ENCODE results near the gene SV2A. TPM values are rescaled to one million over a fixed set of nuclear protein-coding genes. Genes with fewer than 3 reads are reported as not detected.
A peak's percentile ranks its signal among the peaks of the same experiment; 100 is the strongest.
"Not testable (repeated sequence)": the region's sequence is repeated elsewhere in the genome, so short reads cannot be mapped to it uniquely, and the experiment has no call there.

The SV2A gene
- total RNA-seq, 3 donors from 2014 or later: 0.69 to 7.6 (median 1.7) TPM

- no peak for TF ChIP-seq CTCF (IDR thresholded peaks at IDR 0.05)
- intact Hi-C loops (cut with DNase I, micrococcal nuclease): no loop called here
- Histone ChIP-seq H3K36me3 (ENCODE audit: low read depth) (peaks cover 4% of the 10 kb centered on the region), H3K4me1 (ENCODE audit: low read depth) (peaks cover 12% of the 10 kb centered on the region), H3K4me3 (peak overlapping the region; percentile 52), H3K9me3 (no peaks in the 10 kb centered on the region)
- ATAC-seq: no peak
- peak in 1 of 3 donors; percentile 30 for DNase-seq
Observed at GRCh38 chr1:149884433-149885338, 33.0 kb downstream of the SV2A start.

- no peak for TF ChIP-seq CTCF (IDR thresholded peaks at IDR 0.05)
- intact Hi-C loops (cut with DNase I, micrococcal nuclease): no loop called here
- H3K4me3 ChIP-seq: no peak overlapping the region
- ATAC-seq (no peak), DNase-seq (no peak)
- H3K9me3 ChIP-seq: no peaks in the 10 kb centered on the region
- H3K36me3 ChIP-seq (ENCODE audit: low read depth): peaks cover 4% of the 10 kb centered on the region
- H3K4me1 ChIP-seq (ENCODE audit: low read depth): peaks cover 12% of the 10 kb centered on the region
Observed at GRCh38 chr1:149883598-149884247, 33.9 kb downstream of the SV2A start.

GRCh38 chr1:149881876-149882275, 35.8 kb downstream of the SV2A start:
- peaks cover 12% of the 10 kb centered on the region for H3K4me1 ChIP-seq (ENCODE audit: low read depth)
- intact Hi-C loops (cut with DNase I, micrococcal nuclease): no loop called here
- DNase-seq: no peak
- TF ChIP-seq CTCF (IDR thresholded peaks at IDR 0.05): no peak
- no peak overlapping the region for H3K4me3 ChIP-seq
- peaks cover 4% of the 10 kb centered on the region for H3K36me3 ChIP-seq (ENCODE audit: low read depth)
- ATAC-seq: no peak
- H3K9me3 ChIP-seq: no peaks in the 10 kb centered on the region

- ATAC-seq: peak; percentile 30
- DNase-seq: no peak
- H3K4me3 ChIP-seq: no peak overlapping the region
- H3K36me3 ChIP-seq (ENCODE audit: low read depth): no peaks in the 10 kb centered on the region
- no peaks in the 10 kb centered on the region for H3K9me3 ChIP-seq
- peaks cover 4% of the 10 kb centered on the region for H3K4me1 ChIP-seq (ENCODE audit: low read depth)
- TF ChIP-seq CTCF (IDR thresholded peaks at IDR 0.05): no peak
- intact Hi-C loops (cut with DNase I, micrococcal nuclease): no loop called here
Observed at GRCh38 chr1:149879556-149879955, 38.1 kb downstream of the SV2A start.

- Histone ChIP-seq H3K9me3 (no peaks in the 10 kb centered on the region), H3K4me1 (ENCODE audit: low read depth) (no peaks in the 10 kb centered on the region), H3K4me3 (no peak overlapping the region), H3K36me3 (ENCODE audit: low read depth) (no peaks in the 10 kb centered on the region)
- no peak for TF ChIP-seq CTCF (IDR thresholded peaks at IDR 0.05)
- no peak for ATAC-seq
- intact Hi-C loops (cut with DNase I, micrococcal nuclease): no loop called here
- no peak for DNase-seq
Observed at GRCh38 chr1:149877211-149877946, 40.3 kb downstream of the SV2A start.

- H3K9me3 ChIP-seq; H3K4me1 ChIP-seq (ENCODE audit: low read depth); ATAC-seq; H3K36me3 ChIP-seq (ENCODE audit: low read depth); H3K4me3 ChIP-seq; intact Hi-C loops (cut with DNase I, micrococcal nuclease); DNase-seq: not testable (repeated sequence)
Observed at GRCh38 chr1:149873060-149873459, 44.6 kb downstream of the SV2A start.

- H3K36me3 ChIP-seq (ENCODE audit: low read depth); ATAC-seq; DNase-seq; H3K4me3 ChIP-seq; H3K4me1 ChIP-seq (ENCODE audit: low read depth); intact Hi-C loops (cut with DNase I, micrococcal nuclease); H3K9me3 ChIP-seq: not testable (repeated sequence)
Observed at GRCh38 chr1:149866887-149867286, 50.8 kb downstream of the SV2A start.

- H3K36me3 ChIP-seq (ENCODE audit: low read depth); intact Hi-C loops (cut with DNase I, micrococcal nuclease); H3K4me1 ChIP-seq (ENCODE audit: low read depth); H3K9me3 ChIP-seq; H3K4me3 ChIP-seq; DNase-seq: not testable (repeated sequence)
- ATAC-seq: peak; percentile 29
Observed at GRCh38 chr1:149861497-149862054, 56.1 kb downstream of the SV2A start.

Measured in mucosa of descending colon (tissue), 3 donors.